BJ (cell line): Measurements from ENCODE around the gene CTNNBL1. TPM values are rescaled to one million over a fixed set of nuclear protein-coding genes. Genes with fewer than 3 reads are reported as not detected.
"Not testable (repeated sequence)": the region's sequence is repeated elsewhere in the genome, so short reads cannot be mapped to it uniquely, and the experiment has no call there.

Experiments
- CTCF ChIA-PET: fragments of 350-600 bp; formaldehyde crosslinking; extraction: SDS; loops from one replicate; lab custom pipeline; 2021; ENCODE audit warnings: antibody characterized with exemption, inconsistent platforms; lab: Yijun Ruan, JAX
- POLR2A ChIA-PET: fragments of 300-600 bp; sonication (Branson Sonifier 250); formaldehyde crosslinking; extraction: SDS; loops from one replicate; lab custom pipeline; 2021; ENCODE audit warnings: antibody characterized with exemption; lab: Charles Lee
- DNase-seq: peaks from one replicate; pipeline ENCODE4 v3.0.0-alpha.2; 2011; ENCODE audit warnings: low read depth
- H3K27me3 ChIP-seq: 2 replicates; pipeline ENCODE4 v1.6.0; 2011; ENCODE audit warnings: low read length; ENCODE audit not compliant: control insufficient read depth, insufficient read depth
- H3K36me3 ChIP-seq: 2 replicates; pipeline ENCODE4 v1.5.1; 2011; ENCODE audit warnings: low read length; ENCODE audit not compliant: control insufficient read depth, insufficient read depth
- H3K4me3 ChIP-seq: 2 replicates; pipeline ENCODE4 v1.5.1; 2011; ENCODE audit warnings: low read depth, mild to moderate bottlenecking, control low read depth, low read length
- polyA plus RNA-seq: library from polyadenylated mRNA; depleted of rRNA; stranded (reverse); fragments of >200 nt; gene quantifications from 2 replicates; pipeline ENCODE4 v1.2.3, GENCODE V29; 2011
- TF ChIP-seq, protein P1 (sequence below): IDR thresholded peaks from 2 replicates; pipeline ENCODE4 v1.5.1; 2011; ENCODE audit warnings: low read depth, mild to moderate bottlenecking, control low read depth, inconsistent platforms, low read length, moderate library complexity; ENCODE audit not compliant: insufficient read depth

Gene CTNNBL1
- polyA plus RNA-seq, 1 experiment: 38.4 TPM

DNA sequence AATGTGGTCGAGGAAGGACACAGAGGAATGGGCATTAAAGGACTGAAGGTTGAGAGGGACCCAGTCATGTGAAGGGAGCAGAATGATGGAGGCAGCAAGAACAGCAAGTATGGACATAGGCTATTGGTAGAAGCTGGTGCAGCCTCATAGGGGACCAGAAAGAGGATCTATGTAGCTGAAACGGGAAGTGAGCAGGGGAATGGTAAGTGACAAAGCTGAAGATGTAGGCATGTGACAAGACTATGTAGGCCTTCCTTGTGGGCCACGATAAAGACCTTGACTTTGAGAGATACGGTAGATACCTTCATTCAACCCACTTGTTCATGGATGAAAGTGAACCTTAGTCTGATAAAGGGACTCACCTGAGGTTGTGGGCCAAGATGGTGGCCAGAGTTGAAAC, 3.5 kb downstream of the CTNNBL1 start:
- Histone ChIP-seq H3K27me3 (no peaks in the 10 kb centered on the region), H3K36me3 (no peaks in the 10 kb centered on the region), H3K4me3 (no peak overlapping the region)
- ChIA-PET POLR2A (no interaction called here), CTCF (no interaction called here)
- TF ChIP-seq, protein P1, sequence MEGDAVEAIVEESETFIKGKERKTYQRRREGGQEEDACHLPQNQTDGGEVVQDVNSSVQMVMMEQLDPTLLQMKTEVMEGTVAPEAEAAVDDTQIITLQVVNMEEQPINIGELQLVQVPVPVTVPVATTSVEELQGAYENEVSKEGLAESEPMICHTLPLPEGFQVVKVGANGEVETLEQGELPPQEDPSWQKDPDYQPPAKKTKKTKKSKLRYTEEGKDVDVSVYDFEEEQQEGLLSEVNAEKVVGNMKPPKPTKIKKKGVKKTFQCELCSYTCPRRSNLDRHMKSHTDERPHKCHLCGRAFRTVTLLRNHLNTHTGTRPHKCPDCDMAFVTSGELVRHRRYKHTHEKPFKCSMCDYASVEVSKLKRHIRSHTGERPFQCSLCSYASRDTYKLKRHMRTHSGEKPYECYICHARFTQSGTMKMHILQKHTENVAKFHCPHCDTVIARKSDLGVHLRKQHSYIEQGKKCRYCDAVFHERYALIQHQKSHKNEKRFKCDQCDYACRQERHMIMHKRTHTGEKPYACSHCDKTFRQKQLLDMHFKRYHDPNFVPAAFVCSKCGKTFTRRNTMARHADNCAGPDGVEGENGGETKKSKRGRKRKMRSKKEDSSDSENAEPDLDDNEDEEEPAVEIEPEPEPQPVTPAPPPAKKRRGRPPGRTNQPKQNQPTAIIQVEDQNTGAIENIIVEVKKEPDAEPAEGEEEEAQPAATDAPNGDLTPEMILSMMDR: no peak
- DNase-seq: no peak

DNA sequence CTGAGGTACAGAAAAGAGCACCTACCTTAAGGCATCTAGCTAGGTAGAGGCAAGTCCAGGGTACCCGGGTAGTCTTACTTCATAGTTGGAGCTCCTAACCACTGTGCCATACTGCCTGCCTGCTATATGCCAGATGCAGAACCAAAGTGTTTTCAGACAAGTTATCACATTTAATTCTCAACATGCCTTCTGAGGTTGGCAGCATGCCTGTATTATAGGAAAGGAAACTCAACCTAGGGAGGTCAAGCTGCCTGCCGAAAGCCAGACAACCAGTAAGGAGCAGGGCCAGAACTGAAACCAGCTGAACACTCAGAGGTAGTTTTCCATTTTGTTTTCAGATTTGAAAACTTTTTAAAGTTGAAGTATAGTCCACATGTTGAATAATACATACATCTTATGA, 5.4 kb downstream of the CTNNBL1 start:
- Histone ChIP-seq H3K36me3 (no peaks in the 10 kb centered on the region), H3K27me3 (no peaks in the 10 kb centered on the region), H3K4me3 (no peak overlapping the region)
- ChIA-PET POLR2A (no interaction called here), CTCF (no interaction called here)
- TF ChIP-seq, protein P1: no peak
- DNase-seq: no peak

DNA sequence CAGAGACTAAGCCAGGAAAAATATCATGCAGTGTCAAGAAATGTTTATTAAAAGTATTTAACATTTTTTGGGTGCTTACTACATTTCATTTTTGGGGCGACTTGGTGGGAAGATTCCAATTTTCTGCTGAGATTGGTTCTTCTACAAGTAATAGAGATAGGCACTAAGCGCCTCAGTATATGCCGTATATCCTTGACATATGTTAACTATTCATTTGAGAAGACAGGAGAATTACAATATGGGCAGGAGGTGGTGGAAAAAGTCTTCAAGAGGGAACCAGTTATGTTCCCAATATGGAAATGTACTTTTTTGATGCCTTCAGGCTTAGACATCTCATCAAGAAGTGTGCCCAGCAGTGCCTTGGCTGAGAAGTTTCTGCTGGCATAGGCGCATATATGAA, 6.5 kb downstream of the CTNNBL1 start:
- POLR2A ChIA-PET: no interaction called here
- DNase-seq: no peak
- TF ChIP-seq, protein P1: no peak
- Histone ChIP-seq H3K4me3 (no peak overlapping the region), H3K36me3 (no peaks in the 10 kb centered on the region), H3K27me3 (no peaks in the 10 kb centered on the region)
- CTCF ChIA-PET: no interaction called here

DNA sequence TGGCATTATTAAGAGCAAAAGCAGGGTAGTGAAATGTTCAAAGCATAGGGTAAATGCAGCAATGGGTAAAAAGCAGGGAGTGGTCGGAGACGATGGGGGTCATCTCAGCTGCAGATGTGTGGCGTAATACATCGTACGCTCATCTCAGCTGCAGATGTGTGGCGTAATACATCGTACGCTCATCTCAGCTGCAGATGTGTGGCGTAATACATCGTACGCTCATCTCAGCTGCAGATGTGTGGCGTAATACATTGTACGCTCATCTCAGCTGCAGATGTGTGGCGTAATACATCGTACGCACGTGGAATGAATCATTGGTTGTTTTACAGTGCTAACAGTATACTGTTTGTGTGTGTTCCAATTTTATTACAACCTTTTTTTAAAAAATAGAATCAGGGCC, 7.8 kb downstream of the CTNNBL1 start:
- H3K27me3 ChIP-seq, H3K36me3 ChIP-seq, CTCF ChIA-PET, H3K4me3 ChIP-seq, DNase-seq, POLR2A ChIA-PET: not testable (repeated sequence)

DNA sequence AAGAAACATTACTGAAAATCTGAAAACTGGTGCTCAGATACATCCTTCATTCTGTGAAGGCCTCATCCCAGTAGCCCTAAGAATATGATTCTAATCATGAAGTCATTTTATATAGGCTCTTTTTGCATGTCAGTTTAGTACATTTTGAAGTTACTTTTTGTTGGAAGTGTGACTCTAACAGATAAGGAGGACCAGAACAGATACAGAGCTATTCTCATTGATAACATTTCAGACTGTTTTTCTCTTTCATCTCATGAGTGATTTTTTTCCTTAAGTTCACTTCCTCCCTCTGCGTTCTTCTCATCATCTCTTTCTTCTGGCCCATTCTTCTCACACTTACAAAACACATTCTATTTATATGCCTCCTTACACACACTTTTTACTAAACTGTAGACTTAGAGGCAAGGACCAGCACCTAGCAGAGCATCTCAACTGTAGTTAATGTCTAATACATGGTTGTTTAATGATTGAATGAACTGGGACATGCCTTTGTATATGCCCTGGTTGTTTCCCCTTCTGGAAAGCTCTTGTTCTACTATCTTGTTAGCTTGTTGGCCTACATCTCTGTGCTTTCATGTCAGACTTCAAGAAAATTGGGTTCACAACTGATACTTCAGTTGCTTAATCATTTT, 8.7 kb downstream of the CTNNBL1 start:
- no peak overlapping the region for H3K4me3 ChIP-seq
- no peaks in the 10 kb centered on the region for H3K36me3 ChIP-seq
- H3K27me3 ChIP-seq: no peaks in the 10 kb centered on the region
- DNase-seq: no peak
- POLR2A ChIA-PET: no interaction called here
- CTCF ChIA-PET: no interaction called here
- TF ChIP-seq, protein P1: no peak
